Stimulated activated CD8-positive, alpha-beta memory T cell treated with anti-CD3 and anti-CD28 coated beads, Interleukin-2, amount 100 ng/mL, for 48 hours (primary cell): ENCODE results near the gene HOXA6.
A peak's percentile ranks its signal among the peaks of the same experiment; 100 is the strongest.

ENCODE experiments used
- DNase-seq, 2 donors: peaks; one replicate each; pipeline ENCODE4 v3.0.0-alpha.2; 2020; ENCODE audit warnings: low read depth in 2 of 2

HOXA6 gene

GRCh38 chr7:27147199-27148030 lies at the start of gene HOXA6:
TSS of gene HOXA6 (minus strand) at chr7:27147774. CDS start at chr7:27147749, 25 bp downstream.
- DNase-seq: no peak

GRCh38 chr7:27196287-27196767 lies 48.8 kb upstream of the HOXA6 start:
- DNase-seq: peak; percentile 68 to 78

GRCh38 chr7:27194686-27195379 lies 47.3 kb upstream of the HOXA6 start:
- no peak for DNase-seq

- no peak for DNase-seq
Observed at GRCh38 chr7:27194002-27194352, 46.4 kb upstream of the HOXA6 start.

GRCh38 chr7:27193335-27194001 lies 45.9 kb upstream of the HOXA6 start:
- no peak for DNase-seq

GRCh38 chr7:27192546-27193334 lies 45.2 kb upstream of the HOXA6 start:
- DNase-seq: no peak

- DNase-seq: no peak
Observed at GRCh38 chr7:27191833-27192545, 44.4 kb upstream of the HOXA6 start.

- DNase-seq: no peak
Observed at GRCh38 chr7:27191161-27191731, 43.7 kb upstream of the HOXA6 start.

- DNase-seq: no peak
Observed at GRCh38 chr7:27189997-27190748, 42.6 kb upstream of the HOXA6 start.

GRCh38 chr7:27189295-27189996 lies 41.9 kb upstream of the HOXA6 start:
- DNase-seq: no peak

GRCh38 chr7:27188386-27189294 lies 41.1 kb upstream of the HOXA6 start:
- no peak for DNase-seq

- DNase-seq: no peak
Observed at GRCh38 chr7:27187475-27188385, 40.2 kb upstream of the HOXA6 start.

- DNase-seq: no peak
Observed at GRCh38 chr7:27186668-27187474, 39.3 kb upstream of the HOXA6 start.

GRCh38 chr7:27185854-27186667 lies 38.5 kb upstream of the HOXA6 start:
- no peak for DNase-seq
